ENCODE measurements around the gene PTMS.
"Not testable (repeated sequence)": the region's sequence is repeated elsewhere in the genome, so short reads cannot be mapped to it uniquely, and the experiment has no call there.

The PTMS gene, protein sequence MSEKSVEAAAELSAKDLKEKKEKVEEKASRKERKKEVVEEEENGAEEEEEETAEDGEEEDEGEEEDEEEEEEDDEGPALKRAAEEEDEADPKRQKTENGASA

GRCh38 chr12:6765634-6766581 is at the start of gene PTMS:
Gene PTMS (plus strand): TSS chr12:6766363. CDS start chr12:6766706, 343 bp downstream.
- peak in 1 of 2 donors; percentile 26 for DNase-seq

DNA sequence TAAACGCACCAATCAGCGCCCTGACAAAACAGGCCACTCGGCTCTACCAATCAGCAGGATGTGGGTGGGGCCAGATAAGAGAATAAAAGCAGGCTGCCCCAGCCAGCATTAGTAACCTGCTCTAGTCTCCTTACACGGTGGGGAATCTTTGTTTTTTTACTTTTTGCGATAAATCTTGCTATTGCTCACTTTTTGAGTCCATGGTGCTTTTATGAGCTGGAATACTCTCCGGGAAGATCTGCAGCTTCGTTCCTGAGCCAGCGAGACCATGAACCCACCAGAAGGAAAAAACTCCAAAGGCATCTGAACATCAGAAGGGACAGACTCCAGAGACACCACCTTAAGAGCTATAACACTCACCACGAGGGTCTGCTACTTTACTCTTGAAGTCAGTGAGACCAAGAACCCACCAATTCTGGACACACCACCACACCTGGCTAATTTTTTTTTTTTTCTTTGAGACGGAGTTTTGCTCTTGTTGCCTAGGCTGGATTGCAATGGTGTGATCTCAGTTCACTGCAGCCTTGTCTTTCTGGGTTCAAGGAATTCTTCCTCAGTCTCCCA is 49.2 kb upstream of the PTMS start:
- no peak for DNase-seq

- DNase-seq: no peak
Measured at GRCh38 chr12:6722863-6723262, 43.3 kb upstream of the PTMS start.

GRCh38 chr12:6723607-6724408 is 42.4 kb upstream of the PTMS start, which contains the start of gene COPS7A:
Gene COPS7A (plus strand): TSS chr12:6724046. CDS start chr12:6724657, 611 bp downstream.
- peak; percentile 98 to 99 for DNase-seq

GRCh38 chr12:6724409-6724797 is 41.8 kb upstream of the PTMS start:
- peak in 1 of 2 donors; percentile 21 for DNase-seq

DNA sequence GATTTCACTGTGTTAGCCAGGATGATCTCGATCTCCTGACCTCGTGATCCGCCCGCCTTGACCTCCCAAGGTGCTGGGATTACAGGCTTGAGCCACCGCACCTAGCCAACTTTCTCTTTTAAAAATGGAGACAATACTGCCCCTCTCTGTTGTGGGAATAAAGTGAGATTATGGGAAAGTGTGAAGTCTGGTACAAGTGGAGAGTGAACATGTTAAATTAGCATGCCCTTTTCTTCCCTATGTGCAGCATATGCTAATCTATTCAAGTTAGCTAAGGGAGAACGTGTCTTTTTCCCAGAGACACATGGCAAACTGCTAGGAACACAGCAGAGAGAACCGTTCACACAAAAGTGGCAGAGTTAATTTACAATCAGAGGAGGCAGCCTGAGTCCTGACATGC is 40.8 kb upstream of the PTMS start:
- no peak for DNase-seq

- DNase-seq: no peak
Measured at GRCh38 chr12:6729186-6729585, 37.0 kb upstream of the PTMS start.

DNA sequence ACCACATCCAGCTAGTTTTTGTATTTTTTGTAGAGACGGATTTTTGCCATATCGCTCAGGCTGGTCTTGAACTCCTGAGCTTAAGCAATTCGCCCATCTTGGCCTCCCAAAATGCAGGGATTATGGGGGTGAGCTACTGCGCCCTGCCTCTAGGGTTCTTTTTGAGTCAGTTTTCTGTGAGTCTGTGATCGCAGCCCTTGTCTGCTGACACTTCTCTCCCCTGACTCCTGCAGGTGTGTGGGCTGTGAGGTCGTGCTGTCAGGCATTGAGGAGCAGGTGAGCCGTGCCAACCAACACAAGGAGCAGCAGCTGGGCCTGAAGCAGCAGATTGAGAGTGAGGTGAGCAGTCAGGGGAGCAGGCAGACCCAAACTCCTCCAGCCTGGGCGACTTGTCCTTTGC is 36.0 kb upstream of the PTMS start:
- no peak for DNase-seq

DNA sequence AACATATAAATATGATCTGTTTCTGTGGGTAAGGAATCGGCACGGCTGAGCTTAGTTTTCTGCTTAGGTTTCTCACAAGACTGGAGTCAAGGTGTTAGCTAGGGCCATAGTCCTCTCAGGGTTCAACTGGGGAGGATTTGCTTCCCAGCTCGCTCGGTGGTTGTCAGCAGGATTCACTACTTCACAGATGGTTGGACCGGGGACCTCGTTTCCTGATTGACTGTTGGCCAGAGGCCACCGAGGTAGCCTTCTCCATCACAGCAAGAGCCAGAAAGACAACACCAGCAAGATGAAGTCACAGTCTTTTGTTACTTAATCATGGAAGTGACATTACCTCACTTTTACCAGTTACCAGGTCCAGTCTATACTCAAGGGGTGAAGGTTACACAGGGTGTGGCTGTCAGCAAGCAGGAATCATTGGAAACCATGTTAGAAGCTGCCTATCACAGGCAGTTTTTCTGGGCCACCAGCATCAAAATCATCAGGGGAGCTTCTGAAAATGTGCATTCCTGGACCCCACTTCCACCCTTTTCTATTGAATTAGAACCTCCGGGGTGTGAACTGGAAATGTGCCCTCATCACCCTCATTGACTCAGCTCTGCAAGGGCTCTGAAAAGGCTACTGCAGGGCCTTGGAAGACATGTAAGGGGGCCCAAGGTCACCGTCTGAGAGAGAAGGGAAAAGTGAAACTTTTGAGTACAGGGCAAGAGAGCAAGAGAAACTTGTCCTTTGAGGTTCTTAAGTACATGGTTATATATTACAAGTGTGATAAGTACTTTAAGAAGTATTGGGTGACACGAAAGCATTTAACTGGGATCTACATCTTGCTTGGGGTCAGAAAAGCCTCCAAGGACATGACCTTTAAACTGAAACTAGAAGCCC is 31.4 kb upstream of the PTMS start:
- no peak for DNase-seq

DNA sequence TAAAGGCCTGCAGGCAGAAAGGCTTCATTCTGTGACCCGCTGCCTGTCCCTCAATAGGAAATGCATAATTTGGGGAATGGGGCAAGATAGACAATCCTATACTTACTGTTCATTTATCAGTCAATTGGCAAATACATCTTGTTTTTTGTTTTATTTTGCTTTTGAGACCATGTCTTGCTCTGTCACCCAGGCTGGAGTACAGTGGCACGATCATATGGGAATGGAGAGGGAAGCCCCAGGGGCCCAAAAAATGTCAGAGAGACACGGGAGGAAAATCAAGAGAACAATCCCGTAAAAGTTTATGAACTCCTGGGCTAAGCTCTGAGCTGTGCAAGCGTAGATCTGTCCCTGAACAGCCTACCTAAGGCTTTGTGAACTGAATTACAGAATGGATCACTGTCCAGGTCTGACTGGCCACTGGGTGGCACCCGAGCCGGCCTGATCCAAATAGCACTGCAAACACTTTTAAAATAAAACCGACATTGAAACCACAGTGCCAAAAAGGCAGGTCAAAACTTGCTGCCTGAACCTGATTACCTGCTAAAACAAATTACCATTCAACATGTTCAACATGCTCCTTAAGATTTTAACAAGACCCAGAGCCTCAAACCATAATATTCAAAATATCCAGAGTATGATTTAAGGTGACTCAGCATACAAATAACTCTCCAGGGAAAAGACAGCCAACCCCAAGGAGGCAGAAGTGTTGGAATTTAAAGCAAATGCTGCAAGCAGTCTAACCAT is 30.5 kb upstream of the PTMS start:
- DNase-seq: peak; percentile 52 to 58

DNA sequence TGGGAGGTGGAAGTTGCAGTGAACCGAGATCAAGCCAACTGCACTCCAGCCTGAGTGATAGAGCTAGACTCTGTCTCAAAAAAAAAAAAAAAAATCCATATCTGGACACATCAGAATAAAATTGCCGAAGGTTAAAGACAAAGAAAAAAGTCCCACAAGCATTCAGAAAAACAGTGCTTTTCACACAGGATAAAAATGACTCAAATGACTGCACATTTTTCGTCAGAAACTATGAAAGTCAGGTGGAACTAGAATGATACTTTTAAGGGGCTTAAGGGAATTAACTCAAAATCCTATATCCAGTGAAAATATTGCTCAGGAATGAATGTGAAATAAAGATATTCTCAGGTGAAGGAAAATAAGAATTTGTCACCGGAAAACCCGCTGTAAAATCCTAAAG is 29.4 kb upstream of the PTMS start:
- DNase-seq: no peak

DNA sequence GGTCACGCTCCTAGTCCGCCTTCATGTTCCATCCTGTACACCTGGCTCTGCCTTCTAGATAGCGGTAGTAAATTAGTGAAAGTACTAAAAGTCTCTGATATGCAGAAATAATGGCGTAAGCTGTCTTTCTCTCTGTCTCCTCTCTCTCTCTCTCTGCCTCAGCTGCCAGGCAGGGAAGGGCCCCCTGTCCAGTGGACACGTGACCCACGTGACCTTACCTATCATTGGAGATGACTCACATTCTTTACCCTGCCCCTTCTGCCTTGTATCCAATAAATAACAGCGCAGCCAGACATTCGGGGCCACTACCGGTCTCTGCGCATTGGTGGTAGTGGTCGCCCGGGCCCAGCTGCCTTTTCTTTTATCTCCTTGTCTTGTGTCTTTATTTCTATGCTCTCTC is 24.1 kb upstream of the PTMS start:
- DNase-seq: not testable (repeated sequence)

DNA sequence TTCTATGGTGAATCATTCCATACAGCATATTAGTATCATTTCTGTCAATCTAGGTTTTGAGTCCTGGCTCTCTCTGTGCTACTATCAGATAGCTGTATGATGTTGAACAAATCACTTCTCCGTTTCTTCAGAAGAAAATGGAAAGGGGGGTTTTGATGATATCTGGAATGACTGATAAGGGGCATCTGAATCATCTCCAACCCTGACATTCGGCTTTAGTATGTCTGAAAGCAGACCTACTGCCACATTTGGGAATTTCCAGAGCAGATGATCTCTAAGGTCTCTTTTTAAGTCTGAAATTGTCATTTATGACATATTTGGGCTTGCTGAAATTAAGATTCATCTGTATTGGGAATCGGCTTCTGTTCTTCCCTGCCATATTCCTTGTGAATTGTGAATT is 23.3 kb upstream of the PTMS start:
- no peak for DNase-seq

GRCh38 chr12:6743300-6743699 is 22.9 kb upstream of the PTMS start:
- DNase-seq: not testable (repeated sequence)

DNA sequence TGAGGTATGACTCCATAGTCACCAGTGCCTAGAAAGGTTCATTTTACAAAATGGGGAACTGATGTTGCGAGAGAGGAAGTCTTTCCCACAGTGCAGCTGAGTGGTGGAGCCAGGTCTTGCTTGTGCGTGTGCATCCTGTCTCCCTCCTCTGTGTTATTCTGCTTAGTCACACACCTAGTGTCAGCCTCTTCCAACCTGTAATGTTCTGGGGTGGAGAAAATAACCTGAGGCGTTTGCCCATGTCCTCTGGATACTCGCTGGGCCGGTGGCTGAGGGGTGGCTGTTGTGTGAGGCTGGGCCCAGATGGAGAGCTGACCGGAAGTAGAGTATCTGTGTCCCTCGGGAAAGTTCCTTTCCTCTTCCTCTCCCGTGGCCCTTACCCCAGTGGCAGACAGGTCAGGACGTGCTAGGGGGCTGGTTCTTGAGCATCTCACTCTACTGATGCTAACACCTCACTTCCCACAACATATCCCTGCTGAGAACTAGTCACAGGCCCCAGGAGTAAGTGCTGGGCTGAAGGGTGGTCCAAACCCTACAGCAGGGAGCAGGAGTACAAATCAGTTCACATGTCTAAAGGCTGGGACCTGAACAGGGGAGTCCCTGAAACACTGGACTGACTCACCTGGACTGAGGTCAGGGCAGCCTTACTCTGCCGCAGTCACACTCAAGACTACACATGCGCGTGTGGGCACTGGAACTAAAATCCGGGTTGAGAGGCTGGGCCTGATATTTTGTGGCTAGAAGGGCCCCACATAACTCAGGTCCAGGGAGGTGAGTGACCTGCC is 20.2 kb upstream of the PTMS start:
- DNase-seq: peak; percentile 30 to 67

- no peak for DNase-seq
Measured at GRCh38 chr12:6747216-6747615, 18.9 kb upstream of the PTMS start.

DNA sequence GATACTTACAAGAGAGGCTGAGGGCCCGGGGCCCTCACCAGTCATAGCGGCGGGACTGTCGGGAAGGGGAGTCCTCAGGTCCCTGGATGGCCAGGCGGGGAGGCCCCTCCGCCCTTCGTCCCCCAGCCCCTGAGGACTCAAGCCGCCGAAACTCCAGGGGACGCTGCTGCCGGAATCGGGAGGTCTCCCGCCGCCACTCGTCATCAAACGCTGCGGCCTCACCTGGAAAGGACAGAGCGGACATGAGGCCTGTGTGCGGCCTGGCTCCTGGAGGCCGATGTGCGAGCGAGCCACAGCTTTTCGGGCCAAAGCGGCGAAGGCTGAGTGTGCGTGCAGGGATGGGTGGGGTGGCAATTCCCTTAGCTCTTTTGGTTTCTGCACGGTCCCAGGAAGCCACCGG is 17.4 kb upstream of the PTMS start:
- no peak for DNase-seq

GRCh38 chr12:6750506-6750905 is 15.7 kb upstream of the PTMS start:
- no peak for DNase-seq

GRCh38 chr12:6751767-6752166 is 14.4 kb upstream of the PTMS start:
- no peak for DNase-seq

DNA sequence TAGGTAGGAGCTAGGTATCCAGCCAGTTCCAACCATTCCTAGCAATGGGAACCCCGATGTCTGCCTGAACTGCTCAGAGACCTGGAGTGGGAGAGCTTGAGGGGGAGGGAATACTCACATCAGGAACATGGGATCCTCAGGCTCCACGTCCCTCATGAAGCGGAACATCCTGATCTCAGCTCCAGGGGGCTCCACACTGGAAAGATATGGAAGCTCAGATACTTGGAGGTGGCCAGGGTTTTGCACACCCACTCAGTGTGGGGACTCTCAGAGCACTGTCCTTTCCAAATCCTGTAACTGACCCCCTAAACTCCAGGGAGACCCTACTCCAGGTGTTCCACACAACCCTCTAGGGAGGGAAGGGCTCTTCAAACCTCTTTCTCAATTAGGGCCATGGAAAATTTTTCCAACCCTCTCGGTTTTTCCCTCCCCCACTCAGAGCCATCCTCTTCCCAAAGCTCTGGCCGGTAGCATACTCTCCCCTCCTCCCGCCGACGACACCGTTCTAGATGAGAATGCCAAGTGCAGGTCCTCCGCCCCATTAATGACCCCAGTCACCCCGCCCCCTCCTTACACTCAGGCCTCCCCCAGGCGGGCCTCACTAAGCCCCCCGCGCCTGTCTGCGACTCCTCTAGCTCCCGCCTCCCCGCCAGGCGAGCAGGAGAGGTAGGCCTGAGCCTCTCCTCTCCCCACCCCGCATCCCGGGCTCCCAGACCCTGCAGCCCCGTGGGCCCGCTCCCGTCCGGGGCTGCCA is 13.8 kb upstream of the PTMS start:
- DNase-seq: peak in 1 of 2 donors; percentile 33
